ENCODE data around the gene ZBED2.
"Not testable (repeated sequence)": the region's sequence is repeated elsewhere in the genome, so short reads cannot be mapped to it uniquely, and the experiment has no call there.

The ZBED2 gene

GRCh38 chr3:111595232-111595631, at the start of gene ZBED2:
Gene ZBED2 (minus strand): TSS chr3:111595346. CDS start chr3:111594201, 1,145 bp downstream.
- Histone ChIP-seq H3K9me3 (ENCODE audit: control insufficient read depth, insufficient read depth, low read length) (no peaks in the 10 kb centered on the region), H3K36me3 (ENCODE audit: insufficient read depth, low read length) (no peaks in the 10 kb centered on the region), H3K4me1 (ENCODE audit: insufficient read depth, low read length) (peaks cover 2% of the 10 kb centered on the region; the same call in 1 of the 2 replicates), H3K9ac (ENCODE audit: low read depth, low read length) (no peak within 1 kb of the TSS)

GRCh38 chr3:111639316-111639715, 44.2 kb upstream of the ZBED2 start:
- Histone ChIP-seq H3K4me1 (ENCODE audit: insufficient read depth, low read length) (no peaks in the 10 kb centered on the region), H3K36me3 (ENCODE audit: insufficient read depth, low read length) (no peaks in the 10 kb centered on the region), H3K9me3 (ENCODE audit: control insufficient read depth, insufficient read depth, low read length) (no peaks in the 10 kb centered on the region)

GRCh38 chr3:111636366-111636885, 41.3 kb upstream of the ZBED2 start:
- H3K4me1 ChIP-seq (ENCODE audit: insufficient read depth, low read length), result no peaks in the 10 kb centered on the region
- H3K9ac ChIP-seq (ENCODE audit: low read depth, low read length), result no peak overlapping the region
- H3K9me3 ChIP-seq (ENCODE audit: control insufficient read depth, insufficient read depth, low read length), result no peaks in the 10 kb centered on the region
- H3K36me3 ChIP-seq (ENCODE audit: insufficient read depth, low read length), result no peaks in the 10 kb centered on the region

More at GRCh38 chr3:111639316-111639715, 44.2 kb upstream of the ZBED2 start:
- H3K9ac ChIP-seq (ENCODE audit: low read depth, low read length), result no peak overlapping the region

- Histone ChIP-seq H3K9ac (ENCODE audit: low read depth, low read length) (no peak overlapping the region), H3K4me1 (ENCODE audit: insufficient read depth, low read length) (no peaks in the 10 kb centered on the region), H3K36me3 (ENCODE audit: insufficient read depth, low read length) (no peaks in the 10 kb centered on the region), H3K9me3 (ENCODE audit: control insufficient read depth, insufficient read depth, low read length) (no peaks in the 10 kb centered on the region)
Measured at GRCh38 chr3:111635403-111635802, 40.3 kb upstream of the ZBED2 start.

- H3K4me1 ChIP-seq (ENCODE audit: insufficient read depth, low read length); H3K9ac ChIP-seq (ENCODE audit: low read depth, low read length); H3K36me3 ChIP-seq (ENCODE audit: insufficient read depth, low read length): not testable (repeated sequence)
- peaks cover 12% of the 10 kb centered on the region for H3K9me3 ChIP-seq (ENCODE audit: control insufficient read depth, insufficient read depth, low read length)
Measured at GRCh38 chr3:111630638-111631037, 35.5 kb upstream of the ZBED2 start.

- H3K36me3 ChIP-seq (ENCODE audit: insufficient read depth, low read length); H3K9ac ChIP-seq (ENCODE audit: low read depth, low read length); H3K4me1 ChIP-seq (ENCODE audit: insufficient read depth, low read length): not testable (repeated sequence)
- peaks cover 12% of the 10 kb centered on the region for H3K9me3 ChIP-seq (ENCODE audit: control insufficient read depth, insufficient read depth, low read length)
Measured at GRCh38 chr3:111629018-111629417, 33.9 kb upstream of the ZBED2 start.

- Histone ChIP-seq H3K9me3 (ENCODE audit: control insufficient read depth, insufficient read depth, low read length) (peaks cover 12% of the 10 kb centered on the region), H3K36me3 (ENCODE audit: insufficient read depth, low read length) (no peaks in the 10 kb centered on the region), H3K4me1 (ENCODE audit: insufficient read depth, low read length) (no peaks in the 10 kb centered on the region), H3K9ac (ENCODE audit: low read depth, low read length) (no peak overlapping the region)
Measured at GRCh38 chr3:111627092-111627491, 31.9 kb upstream of the ZBED2 start.

- H3K9ac ChIP-seq (ENCODE audit: low read depth, low read length), result no peak overlapping the region
- H3K36me3 ChIP-seq (ENCODE audit: insufficient read depth, low read length), result no peaks in the 10 kb centered on the region
- no peaks in the 10 kb centered on the region; the same call in 1 of the 2 replicates for H3K9me3 ChIP-seq (ENCODE audit: control insufficient read depth, insufficient read depth, low read length)
- H3K4me1 ChIP-seq (ENCODE audit: insufficient read depth, low read length), result no peaks in the 10 kb centered on the region
Measured at GRCh38 chr3:111621535-111621934, 26.4 kb upstream of the ZBED2 start.

- Histone ChIP-seq H3K4me1 (ENCODE audit: insufficient read depth, low read length) (no peaks in the 10 kb centered on the region), H3K9ac (ENCODE audit: low read depth, low read length) (no peak overlapping the region), H3K36me3 (ENCODE audit: insufficient read depth, low read length) (no peaks in the 10 kb centered on the region), H3K9me3 (ENCODE audit: control insufficient read depth, insufficient read depth, low read length) (no peaks in the 10 kb centered on the region; the same call in 1 of the 2 replicates)
Measured at GRCh38 chr3:111619833-111620232, 24.7 kb upstream of the ZBED2 start.

- no peaks in the 10 kb centered on the region; the same call in 1 of the 2 replicates for H3K9me3 ChIP-seq (ENCODE audit: control insufficient read depth, insufficient read depth, low read length)
- H3K9ac ChIP-seq (ENCODE audit: low read depth, low read length), result no peak overlapping the region
- no peaks in the 10 kb centered on the region for H3K4me1 ChIP-seq (ENCODE audit: insufficient read depth, low read length)
- no peaks in the 10 kb centered on the region for H3K36me3 ChIP-seq (ENCODE audit: insufficient read depth, low read length)
Measured at GRCh38 chr3:111618945-111619344, 23.8 kb upstream of the ZBED2 start.

- Histone ChIP-seq H3K9me3 (ENCODE audit: control insufficient read depth, insufficient read depth, low read length) (no peaks in the 10 kb centered on the region; the same call in 1 of the 2 replicates), H3K4me1 (ENCODE audit: insufficient read depth, low read length) (no peaks in the 10 kb centered on the region), H3K9ac (ENCODE audit: low read depth, low read length) (no peak overlapping the region), H3K36me3 (ENCODE audit: insufficient read depth, low read length) (no peaks in the 10 kb centered on the region)
Measured at GRCh38 chr3:111617912-111618601, 22.9 kb upstream of the ZBED2 start.

- H3K9ac ChIP-seq (ENCODE audit: low read depth, low read length), result no peak overlapping the region
- no peaks in the 10 kb centered on the region for H3K36me3 ChIP-seq (ENCODE audit: insufficient read depth, low read length)
- no peaks in the 10 kb centered on the region for H3K4me1 ChIP-seq (ENCODE audit: insufficient read depth, low read length)
- no peaks in the 10 kb centered on the region; the same call in 1 of the 2 replicates for H3K9me3 ChIP-seq (ENCODE audit: control insufficient read depth, insufficient read depth, low read length)
Measured at GRCh38 chr3:111617406-111617805, 22.3 kb upstream of the ZBED2 start.

- no peak overlapping the region for H3K9ac ChIP-seq (ENCODE audit: low read depth, low read length)
- no peaks in the 10 kb centered on the region for H3K36me3 ChIP-seq (ENCODE audit: insufficient read depth, low read length)
- no peaks in the 10 kb centered on the region for H3K4me1 ChIP-seq (ENCODE audit: insufficient read depth, low read length)
- H3K9me3 ChIP-seq (ENCODE audit: control insufficient read depth, insufficient read depth, low read length), result no peaks in the 10 kb centered on the region; the same call in 1 of the 2 replicates
Measured at GRCh38 chr3:111616417-111617105, 21.4 kb upstream of the ZBED2 start.

GRCh38 chr3:111615880-111616279, 20.7 kb upstream of the ZBED2 start:
- no peaks in the 10 kb centered on the region for H3K4me1 ChIP-seq (ENCODE audit: insufficient read depth, low read length)
- no peaks in the 10 kb centered on the region for H3K36me3 ChIP-seq (ENCODE audit: insufficient read depth, low read length)
- no peaks in the 10 kb centered on the region; the same call in 1 of the 2 replicates for H3K9me3 ChIP-seq (ENCODE audit: control insufficient read depth, insufficient read depth, low read length)
- no peak overlapping the region for H3K9ac ChIP-seq (ENCODE audit: low read depth, low read length)

- H3K4me1 ChIP-seq (ENCODE audit: insufficient read depth, low read length), result no peaks in the 10 kb centered on the region
- no peaks in the 10 kb centered on the region; the same call in 1 of the 2 replicates for H3K9me3 ChIP-seq (ENCODE audit: control insufficient read depth, insufficient read depth, low read length)
- no peaks in the 10 kb centered on the region for H3K36me3 ChIP-seq (ENCODE audit: insufficient read depth, low read length)
- H3K9ac ChIP-seq (ENCODE audit: low read depth, low read length), result no peak overlapping the region
Measured at GRCh38 chr3:111613294-111613693, 18.1 kb upstream of the ZBED2 start.

Data from ES-I3 (cell line).